Mucosa of rectum (tissue), 2 donors: Measurements from ENCODE around the gene MAP3K9.
A peak's percentile ranks its signal among the peaks of the same experiment; 100 is the strongest.

Source experiments
- H3K27ac ChIP-seq, 2 donors: one replicate each; pipeline ENCODE4 v1.7.0; 2013; ENCODE audit warnings: inconsistent platforms in 2 of 2, low read depth in 2 of 2, low read length in 2 of 2
- H3K27me3 ChIP-seq, 2 donors: one replicate each; pipeline ENCODE4 v1.7.0; 2013; ENCODE audit warnings: low read length in 2 of 2; ENCODE audit not compliant: control insufficient read depth in 2 of 2, insufficient read depth in 2 of 2
- H3K36me3 ChIP-seq, 2 donors: one replicate each; pipeline ENCODE4 v1.7.0; 2013; ENCODE audit warnings: low read length in 2 of 2; ENCODE audit not compliant: control insufficient read depth in 2 of 2, insufficient read depth in 2 of 2
- H3K4me1 ChIP-seq, 2 donors: one replicate each; pipeline ENCODE4 v1.7.0; 2013; ENCODE audit warnings: low read length in 2 of 2, mild to moderate bottlenecking in 1 of 2; ENCODE audit not compliant: control insufficient read depth in 2 of 2, insufficient read depth in 2 of 2
- H3K4me3 ChIP-seq, 2 donors: one replicate each; pipeline ENCODE4 v1.7.0; 2013; ENCODE audit warnings: low read length in 2 of 2
- H3K9ac ChIP-seq, 2 donors: one replicate each; pipeline ENCODE4 v1.7.0; 2013; ENCODE audit warnings: low read length in 2 of 2, low read depth in 1 of 2, mild to moderate bottlenecking in 1 of 2
- H3K9me3 ChIP-seq, 2 donors: one replicate each; pipeline ENCODE4 v1.7.0; 2013; ENCODE audit warnings: low read length in 2 of 2; ENCODE audit not compliant: control insufficient read depth in 2 of 2
- donor health status: healthy.
- donor health status: Normal muscosa, but diverticular disease.

Gene MAP3K9

DNA sequence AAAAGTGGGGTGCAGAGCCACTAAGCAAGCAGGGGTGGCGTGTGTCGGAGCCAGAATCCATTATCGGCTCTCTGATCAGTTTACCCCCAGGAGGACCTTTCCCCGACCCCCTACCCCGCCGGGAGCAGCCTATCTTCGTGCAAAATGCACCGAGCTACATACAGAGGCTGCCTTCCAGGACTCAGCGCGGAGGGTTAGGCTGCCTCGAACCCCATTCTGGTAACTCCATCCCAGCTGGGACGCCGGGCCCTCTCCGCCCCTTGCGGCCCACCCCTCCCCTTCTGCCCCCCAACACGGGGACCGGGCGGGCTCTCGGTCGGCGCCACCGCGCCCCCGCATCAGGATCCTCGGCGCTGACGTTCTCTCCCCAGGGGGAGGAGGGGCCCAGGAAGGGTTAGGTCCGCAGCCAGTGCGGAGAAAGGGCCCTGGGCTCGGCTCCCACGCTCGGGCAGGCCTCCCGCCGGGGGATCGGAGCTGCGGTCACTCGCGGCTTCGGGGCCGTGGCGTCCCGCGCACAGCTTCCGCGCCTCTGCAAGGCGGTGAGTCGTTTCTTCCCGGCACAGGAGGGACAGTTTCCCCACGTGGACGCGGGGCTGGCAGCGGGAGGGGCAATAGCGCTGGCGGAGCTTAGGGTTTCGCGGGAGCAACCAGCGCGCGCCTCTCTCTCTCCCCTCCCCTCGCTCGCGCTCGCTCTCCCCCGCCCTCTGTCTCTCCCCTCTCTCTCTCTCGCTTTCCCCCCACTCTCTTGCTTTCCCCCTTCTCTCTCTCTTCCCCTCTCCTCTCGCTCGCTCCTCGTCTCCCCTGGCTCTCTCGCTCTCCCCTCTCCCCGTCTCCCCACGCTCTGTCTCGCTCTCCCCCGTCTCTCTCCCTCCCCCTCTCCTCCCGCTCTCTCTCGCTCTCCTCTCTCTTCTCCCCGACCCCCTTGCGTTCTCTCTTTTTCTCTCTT, 12.5 kb upstream of the MAP3K9 start:
- Histone ChIP-seq H3K27me3 (peaks cover 13 to 22% of the 10 kb centered on the region in 2 donors), H3K9ac (peak overlapping the region; percentile 8 to 36), H3K36me3 (no peaks in the 10 kb centered on the region), H3K9me3 (no peaks in the 10 kb centered on the region), H3K27ac (no peak overlapping the region), H3K4me1 (peaks cover 3 to 9% of the 10 kb centered on the region in 2 donors), H3K4me3 (peak overlapping the region; percentile 66 to 69)

DNA sequence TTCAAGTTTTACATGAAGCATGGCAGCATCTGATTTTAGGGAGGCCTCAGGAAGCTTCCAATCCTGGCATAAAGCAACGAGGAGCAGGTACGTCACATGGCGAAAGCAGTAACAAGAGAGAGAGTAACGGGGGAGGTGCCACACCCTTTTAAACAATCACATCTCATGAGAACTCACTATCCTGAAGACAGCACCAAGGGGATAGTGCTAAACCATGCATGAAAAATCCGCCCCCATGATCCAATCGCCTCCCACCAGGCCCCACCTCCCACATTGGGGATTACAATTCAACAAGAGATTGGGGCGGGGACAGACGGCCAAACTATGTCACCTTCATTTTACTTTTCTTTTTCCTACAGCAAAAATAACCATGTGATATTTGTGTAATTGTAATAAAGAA, 7.2 kb upstream of the MAP3K9 start:
- H3K36me3 ChIP-seq = no peaks in the 10 kb centered on the region
- no peak overlapping the region for H3K27ac ChIP-seq
- no peak overlapping the region for H3K9ac ChIP-seq
- peaks cover 10 to 13% of the 10 kb centered on the region in 2 donors for H3K27me3 ChIP-seq
- no peaks in the 10 kb centered on the region for H3K9me3 ChIP-seq
- no peak overlapping the region for H3K4me3 ChIP-seq
- H3K4me1 ChIP-seq = peaks cover 2 to 3% of the 10 kb centered on the region in 2 donors

DNA sequence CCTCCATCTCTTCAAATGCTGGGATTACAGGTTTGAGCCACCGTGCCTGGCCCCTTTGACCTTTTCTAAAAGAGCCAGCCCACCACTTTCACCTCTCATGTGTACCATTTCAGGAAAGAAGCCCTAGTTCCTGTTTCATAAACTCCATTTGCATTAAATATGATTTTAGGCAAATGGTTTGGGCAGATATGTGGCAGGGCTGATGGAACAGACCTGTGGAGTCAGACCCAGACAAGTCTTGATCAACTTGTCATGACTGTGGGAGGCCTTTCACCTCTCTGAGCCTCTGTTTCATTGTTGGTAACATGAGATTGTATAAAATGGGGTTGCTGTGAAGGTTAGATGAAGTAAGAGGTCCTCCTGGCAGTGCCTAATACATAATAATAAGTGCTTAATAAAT, 5.2 kb upstream of the MAP3K9 start:
- Histone ChIP-seq H3K4me1 (peaks cover 3 to 6% of the 10 kb centered on the region in 2 donors), H3K4me3 (no peak overlapping the region), H3K9ac (no peak overlapping the region), H3K27me3 (peaks cover 0 to 4% of the 10 kb centered on the region in 2 donors), H3K36me3 (no peaks in the 10 kb centered on the region), H3K9me3 (no peaks in the 10 kb centered on the region), H3K27ac (no peak overlapping the region)

DNA sequence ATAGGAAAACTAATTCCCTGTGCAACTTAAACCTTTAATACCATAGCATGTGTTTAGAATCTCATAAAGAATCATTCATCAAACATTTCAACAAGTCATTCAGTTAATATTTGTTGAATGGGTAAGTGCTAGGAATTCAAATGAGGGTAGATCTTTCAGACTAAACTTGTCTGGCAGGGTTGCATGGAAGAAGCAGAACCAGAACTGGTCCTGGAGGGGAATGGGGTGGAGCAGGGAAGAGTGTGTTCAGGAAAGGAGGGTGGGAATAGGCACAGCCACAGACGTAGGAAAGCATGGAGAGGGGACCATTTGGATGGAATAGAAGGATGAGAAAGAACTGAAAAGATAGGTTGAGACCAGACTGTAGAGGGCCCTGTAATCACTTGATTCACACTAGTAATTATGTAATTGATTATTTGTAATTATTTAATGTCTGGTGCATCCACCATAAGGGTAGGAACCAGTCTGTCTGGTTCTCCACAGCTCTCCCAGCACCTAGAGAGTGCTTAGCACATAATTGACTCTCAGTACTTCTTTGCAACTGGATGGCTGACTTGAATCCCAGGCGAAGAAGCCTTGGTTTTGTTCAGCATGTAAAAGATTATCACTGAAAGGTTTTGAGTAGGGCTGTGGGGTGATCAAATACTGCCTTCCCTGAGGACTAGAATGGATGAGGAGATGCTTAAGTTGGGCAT, 3.0 kb upstream of the MAP3K9 start:
- no peak overlapping the region for H3K4me3 ChIP-seq
- no peaks in the 10 kb centered on the region for H3K27me3 ChIP-seq
- no peaks in the 10 kb centered on the region for H3K9me3 ChIP-seq
- no peak overlapping the region for H3K9ac ChIP-seq
- H3K4me1 ChIP-seq = peaks cover 4 to 8% of the 10 kb centered on the region in 2 donors
- H3K27ac ChIP-seq = no peak overlapping the region
- no peaks in the 10 kb centered on the region for H3K36me3 ChIP-seq

DNA sequence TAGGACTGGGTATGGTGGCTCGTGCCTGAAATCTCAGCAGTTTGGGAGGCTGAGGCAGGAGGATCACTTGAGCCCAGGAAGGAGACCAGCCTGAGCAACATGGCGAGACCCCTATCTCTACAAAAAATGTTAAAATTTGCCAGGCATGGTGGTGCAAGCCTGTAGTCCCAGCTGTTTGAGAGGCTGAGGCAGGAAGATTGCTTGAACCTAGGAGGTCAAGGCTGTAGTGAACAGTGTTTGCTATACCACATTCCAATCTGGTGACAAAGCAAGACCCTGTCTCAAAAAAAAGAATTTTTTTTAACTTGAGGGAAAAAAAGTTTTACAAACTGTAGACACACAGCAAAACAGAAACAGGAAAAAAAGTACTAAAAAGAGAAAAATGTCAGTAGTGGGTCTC, 2.3 kb upstream of the MAP3K9 start:
- no peaks in the 10 kb centered on the region for H3K9me3 ChIP-seq
- peaks cover 4 to 8% of the 10 kb centered on the region in 2 donors for H3K4me1 ChIP-seq
- no peak overlapping the region for H3K4me3 ChIP-seq
- no peaks in the 10 kb centered on the region for H3K36me3 ChIP-seq
- no peaks in the 10 kb centered on the region for H3K27me3 ChIP-seq
- no peak overlapping the region for H3K27ac ChIP-seq
- H3K9ac ChIP-seq = no peak overlapping the region

DNA sequence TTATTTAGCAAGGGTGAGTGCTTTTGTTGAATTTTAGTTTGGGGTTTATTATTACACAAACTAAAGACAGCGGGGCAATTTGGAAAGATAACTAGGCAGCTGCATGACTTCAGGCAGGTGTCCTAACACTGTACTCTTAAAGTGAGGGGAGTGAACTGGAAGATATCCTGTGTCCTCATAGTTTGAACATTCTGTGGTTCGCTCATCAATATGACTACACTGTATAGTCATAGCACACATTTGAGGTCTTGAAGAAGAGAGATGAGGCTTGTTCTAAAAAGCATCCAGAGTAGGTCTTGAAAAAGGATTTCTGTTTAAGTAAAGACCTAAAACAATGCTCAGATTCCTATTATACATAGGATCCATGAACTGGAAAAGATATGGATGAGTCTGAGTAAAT, 1.7 kb upstream of the MAP3K9 start:
- Histone ChIP-seq H3K36me3 (no peaks in the 10 kb centered on the region), H3K9ac (no peak overlapping the region), H3K4me3 (no peak overlapping the region), H3K27ac (no peak overlapping the region), H3K27me3 (no peaks in the 10 kb centered on the region), H3K4me1 (peaks cover 4 to 8% of the 10 kb centered on the region in 2 donors), H3K9me3 (no peaks in the 10 kb centered on the region)

DNA sequence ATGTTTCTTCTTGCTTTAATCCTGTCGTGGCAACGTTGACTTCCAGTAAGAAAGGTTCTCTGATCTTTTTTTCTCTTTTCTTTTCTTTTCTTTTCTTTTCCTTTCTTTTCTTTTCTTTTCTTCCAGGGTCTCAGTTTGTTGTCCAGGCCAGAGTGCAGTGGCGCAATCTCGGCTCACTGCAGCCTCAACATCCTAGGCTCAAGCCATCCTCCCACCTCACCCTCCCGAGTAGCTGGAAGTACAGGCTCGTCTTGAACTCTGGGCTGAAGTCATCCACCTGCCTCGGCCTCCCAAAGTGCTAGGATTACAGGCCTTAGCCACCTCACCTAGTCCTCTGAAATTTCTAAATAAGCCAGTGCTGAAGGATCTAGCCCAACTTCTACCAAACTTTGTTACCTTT, 1.3 kb upstream of the MAP3K9 start:
- no peaks in the 10 kb centered on the region for H3K27me3 ChIP-seq
- H3K4me3 ChIP-seq = peak overlapping the region; percentile 71 to 80

DNA sequence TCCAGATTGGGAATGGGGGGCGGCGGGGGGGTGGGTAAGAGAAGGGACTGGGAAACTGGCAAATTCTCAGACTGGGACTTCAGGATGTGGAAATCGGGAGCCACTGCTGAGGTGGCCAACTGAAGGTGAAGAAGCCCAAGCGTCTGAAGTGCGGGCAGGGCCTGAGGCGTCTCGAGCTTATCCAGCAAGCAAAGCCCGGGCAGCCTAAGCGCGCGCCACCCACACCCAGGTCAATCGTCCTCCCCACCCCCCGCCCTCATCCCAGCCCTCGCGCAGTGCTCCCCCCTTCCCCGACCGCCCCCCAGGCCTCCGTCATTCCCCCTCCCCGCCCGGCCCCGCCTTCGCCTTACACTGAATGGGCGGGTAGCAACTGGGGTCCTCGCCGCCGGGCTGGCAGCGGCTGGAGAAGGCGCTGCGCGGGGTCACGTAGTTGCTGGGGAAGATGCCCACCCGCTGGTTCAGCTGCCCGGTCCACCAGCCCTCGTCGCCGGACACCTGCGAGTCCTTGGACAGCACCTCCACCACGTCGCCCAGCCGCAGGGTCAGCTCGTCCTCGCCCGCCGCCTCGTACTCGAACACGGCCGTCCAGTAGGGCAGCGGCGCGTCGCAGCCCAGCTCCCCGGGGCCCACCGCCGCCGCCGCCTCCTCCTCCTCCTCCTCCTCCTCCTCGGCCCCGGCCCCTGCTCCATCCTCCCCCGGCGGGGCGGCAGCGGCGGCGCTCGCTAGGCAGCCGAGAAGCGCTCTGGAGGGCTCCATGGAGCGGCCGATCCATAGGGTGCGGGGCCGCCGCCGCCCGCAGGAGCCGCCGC, 693 bp downstream of the MAP3K9 start:
- H3K27ac ChIP-seq = peak overlapping the region; percentile 75 to 83
- H3K9ac ChIP-seq = peak overlapping the region; percentile 48 to 80
- H3K4me3 ChIP-seq = peak overlapping the region; percentile 70 to 71

More for the DNA sequence above, 1.3 kb upstream of the MAP3K9 start:
- Histone ChIP-seq H3K36me3 (no peaks in the 10 kb centered on the region), H3K27ac (no peak overlapping the region), H3K9me3 (no peaks in the 10 kb centered on the region), H3K4me1 (peaks cover 4 to 8% of the 10 kb centered on the region in 2 donors), H3K9ac (no peak overlapping the region)

DNA sequence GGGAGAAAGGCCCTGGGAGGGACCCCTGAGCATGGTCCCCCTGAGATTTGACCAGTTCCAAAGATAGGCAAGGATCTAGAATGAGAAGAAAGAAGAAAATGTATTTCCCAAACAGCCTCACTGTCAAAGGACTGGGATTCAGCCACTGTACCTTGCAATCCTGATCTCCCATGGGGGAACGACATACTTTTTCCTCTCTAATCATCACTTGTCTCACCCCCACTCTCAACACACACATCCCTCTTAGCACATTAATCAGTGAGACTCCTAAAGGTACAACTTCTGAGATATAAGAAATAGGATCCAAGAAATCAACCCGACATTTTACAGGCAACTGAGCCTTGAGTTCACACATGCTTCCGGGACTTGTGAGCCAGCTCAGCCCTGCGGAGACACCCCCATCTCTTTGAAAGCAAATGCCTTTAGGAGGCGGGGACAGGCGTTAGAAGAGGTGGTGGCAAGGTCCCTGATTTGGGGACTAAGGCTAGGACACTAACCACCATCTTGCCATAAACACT, 1.4 kb downstream of the MAP3K9 start:
- H3K27me3 ChIP-seq = no peaks in the 10 kb centered on the region
- peaks cover 4 to 8% of the 10 kb centered on the region in 2 donors for H3K4me1 ChIP-seq
- no peaks in the 10 kb centered on the region for H3K9me3 ChIP-seq
- peak overlapping the region; percentile 48 to 60 for H3K9ac ChIP-seq
- no peaks in the 10 kb centered on the region for H3K36me3 ChIP-seq
- peak overlapping the region; percentile 70 to 83 for H3K27ac ChIP-seq
- H3K4me3 ChIP-seq = peak overlapping the region; percentile 70 to 71

More for the DNA sequence above, 693 bp downstream of the MAP3K9 start:
- Histone ChIP-seq H3K4me1 (peaks cover 4 to 8% of the 10 kb centered on the region in 2 donors), H3K9me3 (no peaks in the 10 kb centered on the region), H3K27me3 (no peaks in the 10 kb centered on the region), H3K36me3 (no peaks in the 10 kb centered on the region)
